Endometrial microvascular endothelial cells (primary cell): ENCODE data around the gene FBXO27. TPM values are rescaled to one million over a fixed set of nuclear protein-coding genes. Genes with fewer than 3 reads are reported as not detected.
"Not testable (repeated sequence)": the region's sequence is repeated elsewhere in the genome, so short reads cannot be mapped to it uniquely, and the experiment has no call there.

Source experiments
- in situ Hi-C: cut with HindIII; loops from 2 replicates; pipeline ENCODE4 v1.10.0; 2017; ENCODE audit warnings: low sequenced_read_pairs, low pct_unique_long_range_greater_than_20kb; ENCODE audit errors: inconsistent ontology term
- total RNA-seq: library from RNA; depleted of rRNA; stranded (reverse); fragments of >200 nt; gene quantifications from one replicate; pipeline ENCODE4 v1.2.3, GENCODE V29; 2015; ENCODE audit errors: inconsistent ontology term

FBXO27 gene
- total RNA-seq, 1 donor from 2014 or later: 8.7 TPM

DNA sequence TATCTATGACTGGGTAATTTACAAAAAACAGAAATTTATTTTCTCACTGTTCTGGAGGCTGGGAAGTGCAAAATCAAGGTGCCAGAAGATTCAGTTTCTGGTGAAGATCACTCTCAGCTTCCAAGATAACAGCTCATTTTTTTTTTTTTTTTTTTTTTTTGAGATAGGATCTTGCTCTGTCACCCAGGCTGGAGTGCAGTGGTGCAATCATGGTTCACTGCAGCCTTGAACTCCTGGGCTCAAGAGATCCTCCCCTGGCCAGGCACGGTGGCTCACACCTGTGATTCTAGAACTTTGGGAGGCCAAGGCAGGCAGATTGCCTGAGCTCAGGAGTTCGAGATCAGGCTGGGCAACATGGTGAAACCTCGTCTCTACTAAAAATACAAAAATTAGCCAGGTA, 34.8 kb downstream of the FBXO27 start:
- in situ Hi-C loops: not testable (repeated sequence)

DNA sequence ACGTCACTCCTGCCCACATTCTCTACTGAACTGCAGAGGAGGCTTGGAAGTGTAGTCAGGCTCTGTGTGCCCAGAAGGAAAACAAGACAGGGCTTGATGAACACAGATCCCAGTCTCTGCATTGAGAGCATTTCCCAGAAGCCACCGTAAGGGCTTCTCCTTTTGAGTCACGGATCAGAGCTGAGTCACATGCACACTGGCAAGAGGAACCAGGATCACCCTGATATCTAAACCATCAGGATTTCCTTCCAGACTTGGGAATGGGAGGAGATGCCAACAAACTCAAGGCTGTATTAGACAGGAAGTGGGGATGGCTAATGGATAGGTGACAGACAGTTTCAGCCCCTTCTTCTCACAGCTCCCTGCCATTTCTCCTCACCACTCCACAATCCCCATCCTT, 39.1 kb downstream of the FBXO27 start:
- in situ Hi-C loops: no loop called here

DNA sequence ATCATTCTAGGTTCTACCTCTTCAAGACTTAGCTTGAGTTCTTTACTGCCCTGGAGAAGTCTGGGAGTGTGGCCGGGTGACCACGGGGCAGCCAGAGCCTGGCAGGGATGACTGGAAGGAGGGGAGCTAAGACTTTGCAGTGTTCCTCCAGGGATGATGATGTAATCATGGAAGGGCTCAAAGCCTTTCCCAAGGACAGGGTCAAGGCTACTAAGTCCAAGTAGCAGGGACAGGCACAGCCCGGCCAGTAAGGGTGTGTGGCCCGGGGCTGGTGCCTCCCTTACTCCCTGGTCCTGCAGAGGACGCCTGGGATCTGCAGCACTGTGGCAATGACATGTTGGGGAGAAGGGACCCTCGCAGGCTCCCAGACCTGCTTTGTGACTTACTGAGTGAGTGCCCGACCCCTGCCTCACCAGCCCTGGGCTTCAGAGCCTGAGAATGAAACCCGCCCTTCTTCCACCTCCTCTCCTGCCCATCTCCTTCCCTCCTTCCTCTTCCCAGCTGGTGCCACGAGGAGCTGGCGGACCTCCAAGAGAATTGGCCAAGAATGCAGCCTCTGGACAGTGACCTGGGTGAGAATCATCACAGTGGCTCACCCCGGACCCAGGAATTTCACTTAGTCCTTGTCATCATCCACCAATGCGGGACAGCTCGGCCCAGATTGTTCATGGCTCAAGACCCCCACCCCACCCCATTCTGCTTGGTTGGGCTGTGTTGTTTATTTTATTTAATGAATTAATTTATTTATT, 41.2 kb downstream of the FBXO27 start:
- in situ Hi-C loops: no loop called here

DNA sequence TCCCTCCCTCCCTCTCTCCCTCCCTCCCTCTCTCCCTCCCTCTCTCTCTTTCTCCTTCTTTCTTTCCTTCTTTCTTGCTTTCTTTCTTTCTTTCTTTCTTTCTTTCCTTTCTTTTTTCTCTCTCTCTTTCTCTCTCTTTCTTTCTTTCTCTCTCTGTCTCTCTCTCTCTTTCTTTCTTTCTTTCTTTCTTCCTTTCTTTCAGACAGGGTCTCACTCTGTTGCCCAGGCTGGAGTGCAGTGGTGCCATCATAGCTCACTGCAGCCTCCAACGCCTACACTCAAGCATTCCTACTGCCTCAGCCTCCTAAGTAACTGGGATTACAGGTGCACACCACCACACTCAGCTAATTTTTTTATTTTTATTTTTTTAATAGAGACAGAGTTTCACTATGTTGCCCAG, 42.7 kb downstream of the FBXO27 start:
- in situ Hi-C loops: not testable (repeated sequence)

DNA sequence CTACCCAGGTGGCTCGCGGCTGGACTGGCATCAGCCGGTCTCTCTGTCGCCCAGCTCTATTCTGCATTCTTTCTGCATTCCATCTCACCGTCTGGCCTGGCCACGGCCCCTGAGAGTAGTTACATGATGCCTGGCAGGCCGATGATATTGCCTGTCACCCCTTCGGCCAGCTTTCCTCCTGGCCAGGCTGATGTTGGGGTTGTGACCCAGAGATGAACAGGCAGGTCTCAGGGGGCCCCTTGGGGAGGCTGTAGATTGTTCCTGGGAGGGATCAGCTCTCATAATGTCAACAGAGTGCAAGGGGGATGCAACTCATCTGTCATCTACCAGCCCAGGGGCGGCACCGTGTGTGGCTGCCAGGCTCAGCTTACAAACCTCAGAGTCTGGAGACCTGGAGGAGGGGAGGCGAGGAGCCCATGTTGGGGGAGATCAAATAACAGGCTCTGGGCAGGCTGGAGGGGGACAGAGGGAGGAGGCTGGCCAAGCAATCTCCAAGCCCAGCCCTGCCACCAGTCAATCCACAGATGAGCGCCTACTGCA, 43.2 kb downstream of the FBXO27 start:
- in situ Hi-C loops: no loop called here

DNA sequence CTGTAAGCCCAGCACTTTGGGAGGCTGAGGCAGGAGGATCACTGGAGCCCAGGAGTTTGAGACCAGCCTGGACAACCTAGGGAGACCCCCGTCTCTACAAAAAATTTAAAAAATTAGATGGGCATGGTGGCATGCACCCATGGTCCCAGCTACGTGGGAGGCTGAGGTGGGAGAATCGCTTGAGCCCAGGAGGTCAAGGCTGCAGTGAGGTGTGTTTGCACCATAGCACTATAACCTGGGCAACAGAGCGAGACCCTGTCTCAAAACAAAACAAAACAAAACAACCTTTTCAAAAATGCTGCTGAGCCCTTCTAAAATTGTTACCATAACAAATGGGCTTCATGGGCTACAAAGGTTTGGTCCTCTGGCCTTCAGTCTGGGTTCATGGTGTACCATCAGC, 43.7 kb downstream of the FBXO27 start:
- in situ Hi-C loops: not testable (repeated sequence)

DNA sequence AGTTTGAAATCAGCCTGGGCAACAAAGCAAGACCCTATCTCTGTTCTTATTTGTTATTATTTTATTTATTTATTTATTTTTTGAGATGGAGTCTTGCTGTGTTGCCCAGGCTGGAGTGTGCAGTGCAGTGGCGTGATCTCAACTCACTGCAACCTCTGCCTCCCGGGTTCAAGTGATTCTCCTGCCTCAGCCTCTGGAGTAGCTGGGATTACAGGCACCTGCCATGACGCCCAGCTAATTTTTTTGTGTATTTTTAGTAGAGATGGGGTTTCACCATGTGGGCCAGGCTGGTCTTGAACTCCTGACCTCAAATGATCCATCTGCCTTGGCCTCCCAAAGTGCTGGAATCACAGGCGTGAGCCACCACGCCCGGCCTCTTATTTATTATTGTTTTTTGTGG, 44.6 kb downstream of the FBXO27 start:
- in situ Hi-C loops: not testable (repeated sequence)

DNA sequence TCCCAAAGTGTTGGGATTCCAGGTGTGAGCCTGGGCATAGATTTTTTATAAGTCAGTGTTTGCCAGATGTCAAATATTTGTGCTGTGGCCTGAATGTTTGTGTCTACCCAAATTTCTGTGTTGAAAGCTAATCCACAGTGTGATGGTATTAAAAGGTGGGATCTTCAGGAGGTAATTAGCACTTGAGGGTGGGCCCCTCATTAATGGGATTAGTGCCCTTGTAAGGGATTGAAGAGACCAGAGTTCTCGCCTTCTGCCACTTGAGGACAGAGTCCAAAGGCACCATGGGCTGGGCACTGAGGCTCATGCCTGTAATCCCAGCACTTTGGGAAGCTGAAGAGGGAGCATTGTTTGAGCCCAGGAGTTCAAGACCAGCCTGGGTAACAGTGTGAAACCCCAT, 47.1 kb downstream of the FBXO27 start:
- in situ Hi-C loops: no loop called here

DNA sequence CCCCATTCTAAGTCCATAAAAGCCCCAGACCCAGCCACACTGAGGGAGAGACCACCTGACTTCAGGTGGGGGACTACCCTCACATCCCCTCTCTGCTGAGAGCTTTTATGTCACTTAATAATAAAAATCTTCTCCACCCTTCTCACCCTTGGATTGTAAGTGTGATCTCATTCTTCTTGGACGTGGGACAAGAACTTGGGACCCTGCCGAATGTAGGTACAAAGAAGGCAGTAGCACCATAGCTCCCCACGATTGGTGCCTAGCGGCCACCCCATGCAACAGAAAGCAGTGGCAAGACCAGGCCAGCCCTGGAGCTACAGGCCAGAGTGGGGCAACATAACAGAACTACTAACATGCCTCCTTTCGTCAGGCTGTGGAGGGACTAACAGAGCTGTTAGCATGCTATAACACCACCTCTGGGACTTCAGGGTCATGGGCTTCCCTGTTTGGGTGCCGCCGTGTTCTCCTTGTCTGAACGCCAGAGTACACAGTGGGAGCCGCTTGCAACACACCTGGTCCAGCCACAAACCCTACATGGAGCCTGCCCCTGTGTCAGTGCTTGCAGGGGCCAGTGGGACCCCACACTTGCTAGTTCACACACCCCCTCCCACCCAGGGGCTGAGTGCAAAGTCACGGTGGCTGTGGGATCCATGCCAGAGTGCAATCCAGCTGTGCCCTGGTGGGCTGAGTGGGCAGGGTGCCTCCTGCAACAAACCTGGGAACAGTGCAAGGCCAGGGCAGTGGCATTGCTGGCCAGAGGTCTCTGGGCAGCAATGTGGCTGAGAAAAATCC, 51.6 kb downstream of the FBXO27 start:
- in situ Hi-C loops: no loop called here

DNA sequence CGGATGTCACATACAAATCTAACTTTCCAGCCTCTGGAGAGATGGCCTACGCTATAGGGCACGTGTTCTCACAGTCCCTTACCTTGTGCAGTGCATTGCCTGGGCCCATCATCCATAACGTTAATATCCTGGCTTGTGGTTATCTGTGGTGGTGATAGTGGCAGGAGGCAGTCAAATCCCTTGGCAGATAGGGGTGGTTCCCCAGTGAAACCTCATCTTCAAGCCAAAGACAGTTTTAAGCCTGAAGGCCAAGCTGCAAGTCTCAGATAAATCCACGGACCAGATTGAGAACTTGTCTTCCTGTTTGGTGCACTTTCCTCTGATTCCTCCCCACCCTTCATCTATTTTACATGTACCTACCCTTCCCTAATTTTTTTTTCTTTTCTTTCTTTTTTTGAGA, 52.5 kb downstream of the FBXO27 start:
- in situ Hi-C loops: no loop called here

DNA sequence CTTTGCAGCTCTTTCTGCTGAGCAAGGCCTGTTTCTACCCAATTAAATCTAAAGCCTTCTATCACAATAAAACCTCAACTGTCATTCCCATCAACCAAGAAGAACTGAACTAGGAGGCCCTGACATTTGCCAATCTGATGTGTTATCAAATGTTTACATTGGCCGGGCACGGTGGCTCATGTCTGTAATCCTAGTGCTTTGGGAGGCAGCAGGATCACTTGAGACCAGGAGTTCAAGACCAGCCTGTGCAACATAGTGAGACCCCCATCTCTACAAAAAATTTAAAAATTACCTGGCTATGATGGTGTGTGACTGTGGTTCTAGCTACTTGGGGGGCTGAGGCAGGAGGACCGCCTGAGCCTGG, 54.0 kb downstream of the FBXO27 start:
- in situ Hi-C loops: no loop called here

DNA sequence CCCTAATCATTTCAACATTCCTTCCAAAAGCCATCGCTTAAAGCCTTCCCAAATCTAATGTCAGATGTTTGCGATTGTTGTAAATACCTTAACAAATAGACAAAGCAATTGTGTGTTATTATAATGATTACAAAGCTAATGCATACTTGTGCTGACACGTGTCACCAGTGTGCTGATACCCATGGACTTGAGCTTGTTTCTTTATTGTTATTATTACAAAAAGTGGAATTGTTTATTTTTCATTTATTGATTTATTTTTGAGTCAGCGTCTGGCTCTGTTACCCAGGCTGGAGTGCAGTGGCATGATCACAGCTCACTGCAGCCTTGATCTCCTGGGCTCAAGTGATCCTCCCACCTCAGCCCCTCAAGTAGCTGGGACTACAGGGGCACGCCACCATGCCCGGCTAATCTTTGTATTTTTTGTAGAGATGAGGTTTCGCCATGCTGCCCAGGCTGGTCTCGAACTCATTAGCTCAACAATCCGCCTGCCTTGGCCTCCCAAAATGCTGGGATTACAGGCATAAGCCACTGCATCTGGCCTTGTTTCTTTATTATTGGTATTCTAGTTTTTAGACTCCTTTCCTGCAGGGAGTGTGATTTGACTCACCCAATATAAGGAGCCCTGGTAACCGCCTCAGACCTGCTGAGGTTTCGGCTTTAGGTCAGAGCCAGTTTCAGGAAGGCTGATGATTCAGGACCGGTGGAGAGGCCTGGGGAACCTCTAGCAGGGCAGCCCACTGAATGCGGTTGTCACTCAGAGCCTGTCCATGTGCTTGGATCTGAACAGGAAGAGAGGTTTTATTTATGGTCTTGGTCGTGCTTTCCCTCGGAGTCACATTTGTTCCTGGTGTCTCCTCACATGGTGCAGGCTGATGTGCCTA, 54.7 kb downstream of the FBXO27 start:
- in situ Hi-C loops: no loop called here

DNA sequence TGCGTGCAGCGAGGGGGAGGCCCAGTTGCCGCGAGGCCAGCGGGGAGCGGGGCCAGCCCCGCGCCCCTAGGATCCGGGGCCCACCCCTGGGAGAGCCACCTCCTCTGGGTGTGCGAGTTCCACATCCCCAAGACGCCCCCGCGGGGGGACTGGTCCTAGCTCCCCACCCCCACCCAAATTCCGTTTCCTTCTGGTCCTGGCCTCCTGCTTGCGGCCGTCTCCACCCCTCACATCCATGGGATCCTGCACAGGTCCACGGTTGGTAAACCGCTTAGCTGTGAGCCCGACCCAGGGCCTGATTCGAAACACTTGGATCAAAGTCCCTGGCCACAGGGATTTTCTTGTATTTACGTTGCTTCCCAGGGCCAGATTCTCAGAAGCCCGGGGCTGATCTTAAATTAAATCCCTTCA, 56.5 kb downstream of the FBXO27 start:
- in situ Hi-C loops: no loop called here

DNA sequence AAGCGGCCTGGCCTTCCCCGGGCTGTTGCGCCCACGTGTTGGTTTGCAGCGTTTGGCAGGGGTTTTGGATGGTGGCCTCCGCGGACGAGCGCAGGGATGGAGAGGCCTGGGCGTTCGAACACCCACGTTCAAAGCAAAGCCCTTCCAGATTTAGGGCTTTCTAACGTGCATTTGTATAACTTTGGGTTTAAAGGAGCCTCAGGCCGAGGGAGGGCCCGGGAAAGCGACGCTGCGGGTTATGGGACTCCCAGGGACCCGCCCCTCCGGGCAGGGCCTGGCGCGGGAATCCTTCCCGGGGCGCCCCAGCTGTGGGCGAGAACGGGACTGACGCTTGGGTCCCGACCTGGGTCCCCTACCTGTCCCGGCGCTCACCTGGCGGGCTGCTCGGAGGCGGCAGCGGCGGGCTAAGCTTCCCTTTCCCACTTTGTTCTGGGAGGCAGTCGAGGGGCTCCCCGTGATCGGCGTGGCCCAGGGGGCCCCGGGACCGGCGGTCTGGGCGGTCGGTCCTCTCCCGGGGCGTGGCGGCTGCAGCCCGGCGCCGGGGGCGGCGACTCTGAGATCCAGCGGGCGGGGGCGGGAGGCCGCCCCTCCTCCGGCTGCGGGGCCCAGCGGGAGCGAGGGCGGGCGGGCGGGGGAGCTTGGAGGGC, 57.0 kb downstream of the FBXO27 start, which contains the start of gene FBXO17:
FBXO17 (minus strand) TSS at position 529 of the 647 bp plus-strand sequence. CDS start 25,423 bp downstream, outside the sequence.
- in situ Hi-C loops: no loop called here

DNA sequence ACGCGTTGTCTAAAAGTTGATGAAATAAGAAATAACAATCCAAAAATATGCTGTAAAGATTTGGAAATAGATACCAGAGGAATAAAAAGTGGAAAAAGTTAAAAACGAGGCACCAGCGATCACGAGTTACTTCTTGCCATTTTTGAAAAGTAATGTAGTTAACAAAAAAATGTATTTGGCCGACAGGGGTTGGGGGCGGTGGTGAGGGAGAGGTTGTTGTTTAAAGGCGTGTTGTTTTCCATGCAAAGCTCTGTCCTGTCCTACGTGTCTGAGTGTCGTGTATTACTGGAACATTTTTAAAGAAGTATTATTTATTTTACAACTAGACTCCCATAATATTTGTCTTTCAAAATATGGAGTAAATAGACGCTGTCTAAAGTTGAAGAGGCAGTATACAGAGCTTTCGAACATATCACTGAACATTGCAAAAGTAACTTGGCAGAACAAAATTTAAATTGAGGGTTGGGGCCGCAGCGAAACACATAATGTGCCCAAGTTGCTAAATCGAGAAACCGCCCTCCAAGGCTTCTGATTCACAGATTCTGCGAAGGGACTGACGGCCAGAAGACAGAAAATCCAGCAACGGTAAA, 57.6 kb downstream of the FBXO27 start:
- in situ Hi-C loops: no loop called here
